GM18951 (cell line): ENCODE measurements around the gene MCC.

Experiments
- POLR2A ChIP-seq: IDR thresholded peaks from 4 replicates; pipeline ENCODE4 v1.6.1; 2011; ENCODE audit warnings: mild to moderate bottlenecking; ENCODE audit not compliant: insufficient read length, insufficient read depth; ENCODE audit errors: extremely low read depth
- in situ Hi-C: fragments of 300-500 bp; cut with MboI; formaldehyde crosslinking; loops from one replicate; pipeline ENCODE4 v1.12.0; 2022; ENCODE audit warnings: low sequenced_read_pairs, mixed read lengths, inconsistent platforms; ENCODE audit not compliant: unreplicated experiment

MCC gene

GRCh38 chr5:113337515-113338415 lies 150.5 kb downstream of the MCC start:
- in situ Hi-C loops = no loop called here
- no peak for TF ChIP-seq POLR2A

DNA sequence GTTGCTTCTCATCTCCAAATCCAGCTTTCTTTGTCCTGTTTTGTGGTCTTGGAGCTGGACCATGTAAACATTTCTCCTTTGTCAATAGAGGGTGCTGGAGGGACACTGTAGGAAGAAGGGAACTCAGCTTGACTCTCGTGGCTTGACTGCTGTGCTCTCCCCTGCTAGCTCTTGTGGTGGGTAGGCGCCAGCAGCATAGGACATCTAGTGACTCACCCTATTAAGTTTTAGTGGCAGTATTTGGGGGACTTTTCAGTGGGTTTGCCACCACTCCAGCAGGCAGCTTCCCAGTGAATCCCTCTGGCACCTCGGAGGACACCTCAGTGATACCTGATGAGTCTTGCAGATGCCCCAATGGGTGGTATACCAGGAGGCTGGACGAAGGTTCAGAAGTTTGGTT lies 151.3 kb downstream of the MCC start:
- TF ChIP-seq POLR2A = no peak
- in situ Hi-C loops = no loop called here

GRCh38 chr5:113333411-113333810 lies 154.8 kb downstream of the MCC start:
- in situ Hi-C loops = no loop called here

GRCh38 chr5:113331209-113331551 lies 157.1 kb downstream of the MCC start:
- TF ChIP-seq POLR2A = no peak
- in situ Hi-C loops = no loop called here

More at GRCh38 chr5:113333411-113333810, 154.8 kb downstream of the MCC start:
- TF ChIP-seq POLR2A = no peak

- no peak for TF ChIP-seq POLR2A
- in situ Hi-C loops = no loop called here
Observed at GRCh38 chr5:113330533-113331208, 157.6 kb downstream of the MCC start.

- in situ Hi-C loops = loop anchor here (10.0 kb wide), 1 partner anchor 335 kb away; no protein-coding TSS in a partner anchor
- no peak for TF ChIP-seq POLR2A
Observed at GRCh38 chr5:113329981-113330380, 158.3 kb downstream of the MCC start.

DNA sequence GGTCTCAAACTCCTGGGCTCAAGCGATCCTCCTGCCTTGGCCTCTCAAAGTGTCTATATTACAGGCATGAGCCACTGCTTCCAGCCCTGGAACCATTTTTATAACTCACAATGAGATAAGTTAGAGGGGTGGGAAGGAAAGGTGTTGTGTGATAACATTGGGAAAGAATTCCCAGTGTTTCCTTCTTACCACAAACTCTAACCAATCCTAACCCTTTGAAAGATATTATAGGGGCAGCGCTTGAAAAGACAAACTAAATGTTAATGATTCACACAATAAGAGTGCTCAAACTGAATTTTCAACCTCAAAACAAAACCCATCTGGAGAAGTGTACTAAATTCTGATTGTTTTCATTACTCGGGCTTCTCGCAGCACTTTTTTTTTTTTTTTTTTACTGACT lies 163.2 kb downstream of the MCC start:
- in situ Hi-C loops = loop anchor here (10.0 kb wide), 1 partner anchor 330 kb away; no protein-coding TSS in a partner anchor
- TF ChIP-seq POLR2A = no peak

- in situ Hi-C loops = loop anchor here (10.0 kb wide), 1 partner anchor 326 kb away; no protein-coding TSS in a partner anchor
- TF ChIP-seq POLR2A = no peak
Observed at GRCh38 chr5:113321276-113321675, 167.0 kb downstream of the MCC start.

- in situ Hi-C loops = loop anchor here (10.0 kb wide), 1 partner anchor 326 kb away; no protein-coding TSS in a partner anchor
- TF ChIP-seq POLR2A = no peak
Observed at GRCh38 chr5:113320273-113320780, 167.9 kb downstream of the MCC start.

DNA sequence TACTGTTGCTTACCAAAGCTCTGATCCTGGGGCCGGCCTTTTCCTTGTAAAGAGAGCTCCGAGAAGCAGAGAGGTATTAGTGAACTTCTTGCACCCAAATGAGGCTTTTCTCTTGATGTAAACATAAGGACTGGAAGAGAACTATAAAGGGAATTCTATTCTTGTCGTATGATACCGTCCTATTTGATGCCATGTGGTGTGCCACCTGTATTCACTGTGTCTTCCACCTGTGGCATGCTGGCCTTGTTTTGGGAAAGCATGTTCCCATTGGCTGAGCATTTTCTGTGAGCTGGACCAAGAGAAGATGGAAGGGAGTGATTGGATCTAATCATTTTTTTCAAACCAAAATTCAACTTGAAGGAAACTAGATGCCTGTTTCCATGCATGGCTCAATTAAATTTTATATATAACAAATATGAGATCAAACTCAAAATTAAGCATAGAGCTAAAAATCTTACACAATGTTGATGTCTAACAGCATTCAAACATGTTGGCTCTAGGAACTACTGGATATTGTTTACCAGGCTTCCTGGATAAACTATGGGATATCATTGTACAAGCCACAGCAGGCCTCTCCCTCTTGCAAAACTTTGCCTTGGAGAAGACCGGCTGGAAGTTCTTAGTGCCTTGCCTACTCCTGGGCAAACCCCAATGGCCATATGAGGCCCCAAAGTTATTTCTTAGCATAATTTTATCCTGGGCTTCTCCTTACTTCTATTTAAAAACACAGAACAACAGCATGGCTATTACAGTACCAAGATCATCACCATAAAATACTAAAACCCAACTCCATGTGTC lies 168.8 kb downstream of the MCC start:
- no peak for TF ChIP-seq POLR2A
- in situ Hi-C loops = loop anchor here (10.0 kb wide), 1 partner anchor 325 kb away; no protein-coding TSS in a partner anchor

DNA sequence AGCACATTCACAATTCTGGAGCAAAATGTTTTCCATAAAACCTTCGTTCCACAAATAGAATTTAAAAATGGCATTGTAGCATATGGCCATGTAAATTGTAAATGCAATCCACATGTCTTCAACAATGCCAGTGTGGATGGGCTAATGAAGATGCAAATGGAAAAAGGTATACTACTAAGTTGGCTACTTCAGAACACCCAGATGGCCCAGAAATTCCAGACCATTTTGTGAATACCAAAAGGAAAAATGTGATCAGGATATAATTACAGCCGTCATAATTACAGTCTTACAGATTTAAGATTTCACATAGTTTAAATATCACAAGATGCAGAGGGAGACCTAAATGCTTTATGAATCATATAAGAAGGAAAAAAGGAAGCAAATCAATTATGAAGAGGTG lies 170.6 kb downstream of the MCC start:
- in situ Hi-C loops = no loop called here
- TF ChIP-seq POLR2A = no peak

DNA sequence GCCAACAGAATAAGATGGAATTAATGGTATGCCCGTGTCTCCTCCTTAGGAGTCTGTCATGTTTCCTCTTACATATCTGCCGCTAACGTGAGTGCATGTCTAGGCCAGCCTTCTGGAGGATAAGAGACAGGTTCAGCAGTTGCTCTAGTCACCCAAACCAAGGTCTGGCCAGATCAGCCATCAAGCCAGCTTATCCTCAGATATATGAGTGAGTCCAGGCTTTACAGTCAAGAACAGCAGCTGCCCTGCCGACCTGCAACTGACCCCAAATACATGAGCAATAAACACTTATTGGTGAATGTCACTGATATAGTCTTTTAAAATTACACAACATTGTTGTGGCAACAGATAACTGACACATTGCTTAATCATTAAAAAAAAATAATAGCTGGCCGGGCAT lies 177.0 kb downstream of the MCC start:
- no peak for TF ChIP-seq POLR2A
- in situ Hi-C loops = no loop called here

DNA sequence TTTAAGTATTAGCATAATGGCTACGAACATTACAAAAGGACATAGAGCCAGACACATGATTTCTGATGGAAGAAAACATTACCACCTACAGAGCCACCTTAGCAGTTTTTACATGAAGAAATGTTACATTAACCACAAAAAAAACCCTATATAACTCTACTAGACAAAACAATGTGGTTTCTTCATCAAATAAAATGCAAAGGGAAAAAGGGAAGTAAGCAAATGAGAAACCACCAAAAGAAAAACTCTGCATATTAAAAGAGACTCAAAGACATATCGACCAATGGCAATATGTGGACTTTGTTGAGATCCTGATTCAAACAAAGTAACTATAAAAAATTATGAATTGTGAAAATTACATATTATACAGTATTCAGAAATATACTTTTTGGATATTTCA lies 186.1 kb downstream of the MCC start:
- in situ Hi-C loops = no loop called here
- no peak for TF ChIP-seq POLR2A
